Measurements from ENCODE around the gene SPPL3.
"Not testable (repeated sequence)": the region's sequence is repeated elsewhere in the genome, so short reads cannot be mapped to it uniquely, and the experiment has no call there.

Gene SPPL3

GRCh38 chr12:120739821-120740613 lies 164.1 kb downstream of the SPPL3 start:
- DNase-seq = no peak

- DNase-seq = no peak
These were observed 165.0 kb downstream of the SPPL3 start for GRCh38 chr12:120739031-120739762.

DNA sequence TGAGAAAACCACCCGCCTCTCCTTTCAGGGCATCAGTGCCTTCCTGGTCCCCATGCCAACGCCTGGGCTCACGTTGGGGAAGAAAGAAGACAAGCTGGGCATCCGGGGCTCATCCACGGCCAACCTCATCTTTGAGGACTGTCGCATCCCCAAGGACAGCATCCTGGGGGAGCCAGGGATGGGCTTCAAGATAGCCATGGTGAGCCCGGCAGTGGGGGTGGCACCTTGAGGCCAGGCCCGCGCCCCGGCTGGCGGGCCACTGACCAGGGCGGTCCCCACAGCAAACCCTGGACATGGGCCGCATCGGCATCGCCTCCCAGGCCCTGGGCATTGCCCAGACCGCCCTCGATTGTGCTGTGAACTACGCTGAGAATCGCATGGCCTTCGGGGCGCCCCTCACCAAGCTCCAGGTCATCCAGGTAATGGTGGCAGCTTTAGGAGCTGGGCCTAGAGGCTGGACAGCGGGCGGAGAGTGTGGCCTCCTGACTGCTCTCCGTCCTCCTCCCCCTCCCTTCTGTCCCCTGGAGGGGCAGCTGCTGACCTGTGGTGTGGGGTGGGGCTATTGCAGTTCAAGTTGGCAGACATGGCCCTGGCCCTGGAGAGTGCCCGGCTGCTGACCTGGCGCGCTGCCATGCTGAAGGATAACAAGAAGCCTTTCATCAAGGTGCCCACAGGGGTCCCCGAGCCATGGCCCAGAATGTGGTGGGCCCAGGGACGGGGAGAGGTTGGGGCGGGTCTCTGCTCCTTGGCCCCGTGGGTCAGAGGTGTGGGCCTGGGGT lies 165.7 kb downstream of the SPPL3 start:
- DNase-seq = no peak

DNA sequence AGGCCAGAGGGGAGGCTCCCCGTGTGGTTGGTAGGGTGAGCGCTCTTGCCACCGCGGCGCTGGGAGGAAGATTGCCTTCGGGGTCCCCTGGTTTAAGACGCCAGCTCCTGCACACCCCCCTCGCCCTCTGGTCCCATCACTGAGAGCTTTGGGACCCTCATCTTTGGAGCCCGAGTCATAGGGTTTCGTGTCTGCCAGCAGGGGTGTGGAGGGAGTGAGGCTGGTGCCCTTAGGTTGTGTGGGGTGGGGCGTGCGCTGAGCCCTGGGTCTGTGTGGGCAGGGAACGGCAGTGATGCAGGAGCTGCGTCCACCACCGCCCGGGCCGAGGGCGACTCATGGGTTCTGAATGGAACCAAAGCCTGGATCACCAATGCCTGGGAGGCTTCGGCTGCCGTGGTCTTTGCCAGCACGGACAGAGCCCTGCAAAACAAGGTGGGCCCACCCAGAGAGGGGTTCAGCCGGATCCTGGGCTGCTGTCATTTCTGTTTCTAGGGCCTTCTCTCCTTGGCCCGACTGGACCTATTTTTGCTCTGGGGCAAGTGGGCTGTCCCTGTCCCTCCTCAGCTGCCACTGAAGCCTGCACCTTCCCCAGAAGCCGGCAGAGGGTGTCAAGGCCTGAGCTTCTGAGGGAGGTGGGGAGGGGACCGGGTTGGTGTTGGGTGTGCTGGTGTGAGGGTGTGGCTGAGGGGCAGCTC lies 166.5 kb downstream of the SPPL3 start:
- no peak for DNase-seq

GRCh38 chr12:120736404-120737331 lies 167.5 kb downstream of the SPPL3 start:
- DNase-seq = no peak

DNA sequence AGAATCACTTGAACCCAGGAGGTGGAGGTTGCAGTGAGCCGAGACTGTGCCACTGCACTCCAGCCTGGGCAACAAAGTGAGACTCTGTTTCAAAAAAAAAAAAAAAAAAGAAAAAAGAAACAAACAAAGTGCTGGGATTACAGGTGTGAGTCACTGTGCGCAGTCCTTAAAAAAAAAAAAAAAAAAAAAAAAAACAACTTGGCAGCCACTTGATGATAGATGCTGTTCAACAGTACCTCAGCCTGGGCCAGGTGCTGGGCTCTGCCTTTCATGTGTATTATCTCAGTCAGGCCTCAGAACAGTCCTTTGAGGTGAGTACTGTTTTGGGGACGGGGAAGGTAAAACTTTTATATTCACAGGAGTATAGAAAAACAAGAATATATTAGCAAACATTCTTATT lies 169.0 kb downstream of the SPPL3 start:
- DNase-seq = no peak

- no peak for DNase-seq
These were observed 169.9 kb downstream of the SPPL3 start for GRCh38 chr12:120734210-120734609.

DNA sequence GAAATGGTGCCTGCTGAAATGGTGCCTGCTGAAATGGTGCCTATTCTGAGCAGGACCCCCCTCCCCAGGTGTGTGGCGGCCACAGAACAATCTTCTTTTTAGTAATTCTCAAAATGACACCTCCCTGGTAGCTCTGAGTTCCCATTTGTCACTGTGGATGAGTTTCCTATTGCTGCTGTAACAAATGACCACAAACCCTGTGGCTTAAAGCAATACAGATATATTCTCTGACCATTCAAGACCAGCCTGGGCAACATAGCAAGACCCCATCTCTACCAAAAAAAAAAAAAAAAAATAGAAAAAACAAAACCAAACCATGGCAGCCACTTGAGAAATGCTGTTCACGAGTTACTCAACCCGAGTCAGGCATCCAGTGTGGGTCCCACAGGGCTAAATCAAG lies 170.6 kb downstream of the SPPL3 start:
- no peak for DNase-seq

GRCh38 chr12:120732198-120732597 lies 172.0 kb downstream of the SPPL3 start:
- DNase-seq = not testable (repeated sequence)

DNA sequence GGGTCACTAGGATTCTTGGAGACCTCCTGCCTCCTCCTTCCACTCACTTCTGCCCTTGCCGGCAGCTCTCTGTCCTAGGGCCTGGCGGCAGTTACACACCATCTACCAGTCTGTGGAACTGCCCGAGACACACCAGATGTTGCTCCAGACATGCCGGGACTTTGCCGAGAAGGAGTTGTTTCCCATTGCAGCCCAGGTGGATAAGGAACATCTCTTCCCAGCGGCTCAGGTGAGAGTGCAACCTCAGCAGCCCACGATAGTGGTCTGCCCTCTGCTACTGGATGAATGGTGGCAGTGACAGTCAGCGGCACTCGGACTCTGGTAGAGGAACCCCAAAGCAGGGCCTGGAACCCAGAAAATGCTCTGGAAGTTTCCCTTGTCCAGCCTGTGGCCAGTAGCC lies 177.2 kb downstream of the SPPL3 start:
- DNase-seq = no peak

- no peak for DNase-seq
These were observed 177.7 kb downstream of the SPPL3 start for GRCh38 chr12:120726510-120726793.

DNA sequence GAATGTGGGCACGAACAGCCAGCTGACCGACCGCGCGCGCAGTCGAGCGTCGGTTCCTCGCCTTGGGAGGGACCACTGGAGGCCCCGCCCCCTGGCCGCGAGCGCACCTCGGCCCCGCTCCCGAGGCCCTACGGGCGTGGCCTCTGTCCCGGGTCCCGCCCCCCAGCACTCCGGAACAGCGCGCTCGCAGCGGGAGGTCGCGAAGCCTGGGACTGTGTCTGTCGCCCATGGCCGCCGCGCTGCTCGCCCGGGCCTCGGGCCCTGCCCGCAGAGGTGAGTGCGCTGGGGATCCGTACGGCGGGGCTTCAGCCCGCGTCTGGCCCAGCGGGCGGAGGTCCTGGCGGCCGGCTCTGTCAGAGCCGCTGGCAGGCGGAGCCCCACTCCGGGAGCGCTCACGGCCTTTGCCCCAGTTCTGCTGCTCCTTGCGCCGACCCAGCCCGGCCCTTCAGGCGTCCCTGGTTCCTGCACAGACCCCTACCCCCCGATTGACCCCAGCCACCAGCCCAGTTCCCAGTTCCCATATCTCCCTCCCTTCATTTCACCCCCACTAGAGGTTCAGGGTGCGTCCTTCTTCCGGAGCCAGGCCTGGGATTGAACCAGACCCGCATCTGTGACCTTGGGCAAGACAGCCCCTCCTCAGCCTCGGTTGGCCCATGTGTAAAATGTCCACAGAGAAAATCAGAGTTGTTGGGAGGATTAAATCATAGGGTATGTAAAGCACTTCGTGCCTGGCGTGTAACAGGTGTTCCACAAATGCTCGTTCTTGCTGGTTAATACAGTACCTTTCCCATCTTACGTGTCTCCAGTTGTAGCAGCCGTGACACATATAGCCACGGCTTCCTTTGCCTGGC lies 178.3 kb downstream of the SPPL3 start, which contains the start of gene ACADS:
Gene ACADS, plus strand, starts transcription at position 168 of the 851 bp plus-strand sequence. Its CDS starts 60 bp downstream, at position 228.
- peak; percentile 90 for DNase-seq

- DNase-seq = no peak
These were observed 179.0 kb downstream of the SPPL3 start for GRCh38 chr12:120725151-120725658.

GRCh38 chr12:120724720-120725119 lies 179.4 kb downstream of the SPPL3 start:
- no peak for DNase-seq

- no peak for DNase-seq
These were observed 181.4 kb downstream of the SPPL3 start for GRCh38 chr12:120722784-120723183.

DNA sequence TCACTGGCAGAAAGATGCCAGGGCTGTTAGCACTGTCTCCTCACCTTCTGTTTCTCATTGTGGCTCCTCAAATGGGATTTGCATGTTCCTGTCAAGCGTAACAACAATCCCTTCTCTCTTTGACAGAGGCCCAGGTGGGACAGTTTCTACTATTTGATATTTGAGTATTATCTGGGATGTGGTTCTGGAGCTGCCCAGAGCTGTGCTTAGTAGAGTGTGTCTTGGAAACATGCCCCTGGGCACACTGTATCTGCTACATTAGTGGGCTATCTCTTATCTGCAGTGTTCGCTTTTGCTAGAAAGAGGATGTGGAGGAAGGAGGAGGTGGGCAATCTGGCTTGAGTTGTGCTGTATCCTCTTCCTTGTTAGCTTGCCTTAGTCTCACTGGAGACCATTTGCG lies 182.3 kb downstream of the SPPL3 start:
- DNase-seq = no peak

- DNase-seq = no peak
These were observed 183.0 kb downstream of the SPPL3 start for GRCh38 chr12:120720987-120721801.

GRCh38 chr12:120720234-120720986 lies 183.7 kb downstream of the SPPL3 start:
- DNase-seq = peak; percentile 82
